Cardiac fibroblast (primary cell): ENCODE results near the gene POPDC2.
A peak's percentile ranks its signal among the peaks of the same experiment; 100 is the strongest.
"Not testable (repeated sequence)": the region's sequence is repeated elsewhere in the genome, so short reads cannot be mapped to it uniquely, and the experiment has no call there.

Experiments used
- DNase-seq, 2 donors: peaks; one replicate each; pipeline versions ENCODE4 v3.0.0 to v3.0.0-alpha.2; 2010; ENCODE audit warnings: low read depth in 2 of 2
- H3K4me3 ChIP-seq, 2 donors: replicated peaks in 1 of 2; 1 replicate in 1 of 2; 2 replicates in 1 of 2; pipeline ENCODE4 v1.5.1; 2011; ENCODE audit warnings: low read depth in 2 of 2, low read length in 2 of 2, mild to moderate bottlenecking in 2 of 2, moderate library complexity in 1 of 2
- TF ChIP-seq, protein P1 (sequence below): IDR thresholded peaks from one replicate; pipeline ENCODE4 v1.5.1; 2011; ENCODE audit warnings: low read depth, mild to moderate bottlenecking, low read length, inconsistent platforms

POPDC2 gene

DNA sequence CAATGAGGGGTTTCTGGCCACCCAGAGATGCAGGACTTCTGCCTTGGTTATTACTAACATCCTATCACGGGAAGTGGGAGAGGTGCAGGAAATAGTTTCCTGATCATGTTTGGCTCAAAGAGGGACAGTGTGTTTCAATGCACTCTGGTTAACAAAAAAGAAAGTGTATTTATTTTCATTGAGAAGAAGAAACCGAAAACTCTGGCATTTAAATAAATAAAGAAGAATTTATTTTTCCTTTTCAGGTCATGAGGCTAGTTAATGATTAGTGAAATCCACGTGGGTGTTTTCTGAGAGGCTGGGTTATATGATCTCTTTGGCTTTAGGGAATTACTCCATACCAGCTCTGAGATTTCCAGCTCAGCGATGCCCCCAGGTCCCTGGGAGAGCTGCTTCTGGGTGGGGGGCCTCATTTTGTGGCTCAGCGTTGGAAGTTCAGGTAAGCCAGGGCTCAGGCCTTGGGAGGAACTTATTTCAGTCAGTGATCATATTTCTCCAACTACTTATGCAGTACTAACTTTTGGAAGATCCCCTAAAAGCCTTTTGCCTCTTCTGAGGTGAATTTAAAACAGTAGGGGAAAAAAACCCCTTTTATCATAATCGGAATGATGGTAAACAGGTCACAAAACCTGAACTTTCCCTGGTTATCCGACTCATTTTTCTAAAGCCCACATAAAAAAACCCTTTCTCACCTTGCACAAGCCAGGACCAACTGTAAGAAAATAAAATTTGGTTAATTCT lies 62.7 kb downstream of the POPDC2 start, which contains the start of gene PLA1A:
PLA1A (plus strand) TSS at position 338 of the 741 bp plus-strand sequence; CDS start at position 367, 29 bp downstream.
- TF ChIP-seq, protein P1, sequence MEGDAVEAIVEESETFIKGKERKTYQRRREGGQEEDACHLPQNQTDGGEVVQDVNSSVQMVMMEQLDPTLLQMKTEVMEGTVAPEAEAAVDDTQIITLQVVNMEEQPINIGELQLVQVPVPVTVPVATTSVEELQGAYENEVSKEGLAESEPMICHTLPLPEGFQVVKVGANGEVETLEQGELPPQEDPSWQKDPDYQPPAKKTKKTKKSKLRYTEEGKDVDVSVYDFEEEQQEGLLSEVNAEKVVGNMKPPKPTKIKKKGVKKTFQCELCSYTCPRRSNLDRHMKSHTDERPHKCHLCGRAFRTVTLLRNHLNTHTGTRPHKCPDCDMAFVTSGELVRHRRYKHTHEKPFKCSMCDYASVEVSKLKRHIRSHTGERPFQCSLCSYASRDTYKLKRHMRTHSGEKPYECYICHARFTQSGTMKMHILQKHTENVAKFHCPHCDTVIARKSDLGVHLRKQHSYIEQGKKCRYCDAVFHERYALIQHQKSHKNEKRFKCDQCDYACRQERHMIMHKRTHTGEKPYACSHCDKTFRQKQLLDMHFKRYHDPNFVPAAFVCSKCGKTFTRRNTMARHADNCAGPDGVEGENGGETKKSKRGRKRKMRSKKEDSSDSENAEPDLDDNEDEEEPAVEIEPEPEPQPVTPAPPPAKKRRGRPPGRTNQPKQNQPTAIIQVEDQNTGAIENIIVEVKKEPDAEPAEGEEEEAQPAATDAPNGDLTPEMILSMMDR, result no peak
- no peak within 1 kb of the TSS for H3K4me3 ChIP-seq
- peak; percentile 16 to 21 for DNase-seq

DNA sequence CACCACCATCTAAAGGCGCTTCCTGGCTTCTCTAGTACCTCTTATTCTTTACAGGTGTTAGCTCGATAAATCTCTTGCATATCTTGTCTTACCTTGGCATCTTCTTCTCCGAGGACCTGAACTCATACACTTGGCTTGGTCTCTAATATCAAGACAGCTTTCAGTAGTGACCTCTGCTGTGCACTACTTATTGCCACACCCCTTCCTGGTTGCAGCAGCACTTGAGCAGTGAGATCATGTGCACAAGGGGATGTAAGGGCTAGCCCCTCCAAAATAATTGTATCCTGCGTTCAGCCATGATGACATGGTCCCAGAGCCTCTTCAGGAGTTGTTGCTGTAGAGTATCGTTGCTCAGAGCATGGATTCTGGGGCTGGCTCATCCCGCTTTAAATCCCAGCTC lies 64.0 kb downstream of the POPDC2 start:
- H3K4me3 ChIP-seq, result no peak overlapping the region
- TF ChIP-seq, protein P1, result no peak
- DNase-seq, result no peak

DNA sequence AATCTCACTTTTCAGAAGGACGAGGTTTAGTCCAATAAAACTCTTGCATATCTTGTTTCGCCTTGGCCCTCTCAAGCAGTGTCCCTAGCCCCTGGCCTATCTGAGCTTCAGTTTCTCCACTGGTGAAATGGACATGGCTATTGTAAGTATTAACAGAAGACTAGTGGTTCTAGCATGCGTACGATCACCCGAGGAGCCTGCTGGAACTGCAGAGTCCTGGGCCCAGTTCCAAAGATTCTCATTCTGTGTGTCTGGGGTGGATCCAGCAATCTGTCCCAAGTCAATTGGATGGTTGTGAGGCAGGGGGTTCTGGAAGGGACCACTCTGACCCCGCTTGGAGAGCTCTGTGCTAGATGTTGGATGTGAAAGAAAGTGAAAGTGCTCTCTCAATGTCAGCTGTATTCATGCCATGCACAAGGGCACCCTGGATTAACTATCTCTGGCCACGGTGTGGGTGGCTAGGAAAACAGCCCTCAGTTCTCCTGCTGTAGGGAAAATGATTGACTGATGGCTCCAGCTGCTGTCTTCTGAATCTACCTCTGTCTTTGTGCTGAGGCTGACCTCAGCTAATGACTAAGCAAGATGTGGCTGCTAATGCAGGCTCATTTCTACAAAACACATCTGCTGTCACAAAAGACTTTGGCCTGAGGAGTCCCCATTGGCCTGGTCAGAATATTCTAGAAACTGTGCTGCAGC lies 64.6 kb downstream of the POPDC2 start:
- H3K4me3 ChIP-seq, result peak overlapping the region in 1 of 2 donors; percentile 28
- TF ChIP-seq, protein P1, result no peak
- DNase-seq, result peak in 1 of 2 donors; percentile 33

DNA sequence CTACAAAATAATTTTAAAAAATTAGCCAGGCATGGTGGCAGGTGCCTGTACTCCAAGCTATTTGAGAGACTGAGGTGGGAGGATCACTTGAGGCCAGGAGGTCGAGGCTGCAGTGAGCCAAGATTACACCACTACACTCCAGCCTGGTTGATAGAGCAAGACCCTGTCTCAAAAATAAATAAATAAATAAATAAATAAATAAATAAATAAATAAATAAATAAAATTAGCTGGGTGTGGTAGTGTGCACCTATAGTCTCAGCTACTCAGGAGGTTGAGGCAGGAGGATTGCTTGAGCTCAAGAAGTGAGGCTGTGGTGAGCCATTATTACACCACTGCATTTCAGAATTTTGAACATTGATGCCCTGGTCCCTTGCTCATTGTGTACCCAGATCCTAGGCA lies 65.5 kb downstream of the POPDC2 start:
- not testable (repeated sequence) for H3K4me3 ChIP-seq, DNase-seq

DNA sequence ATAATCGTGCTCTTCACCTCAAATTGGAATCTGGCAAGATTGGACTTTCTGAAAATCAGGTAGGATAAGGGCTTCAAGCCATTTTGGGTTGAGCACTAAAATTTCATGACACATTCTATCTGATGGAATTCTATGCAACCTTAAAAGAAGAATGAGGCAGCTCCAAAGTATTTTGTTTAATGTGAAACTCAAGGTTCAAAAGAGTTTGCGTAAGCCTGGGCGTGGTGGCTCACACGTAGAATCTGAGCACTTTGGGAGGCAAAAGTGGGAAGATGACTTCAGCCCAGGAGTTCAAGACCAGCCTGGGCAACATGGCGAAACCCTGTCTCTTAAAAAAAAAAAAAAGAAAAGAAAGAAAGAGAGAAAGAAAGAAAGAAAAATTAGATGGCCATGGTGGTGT lies 66.3 kb downstream of the POPDC2 start:
- TF ChIP-seq, protein P1, result no peak
- DNase-seq, result no peak

DNA sequence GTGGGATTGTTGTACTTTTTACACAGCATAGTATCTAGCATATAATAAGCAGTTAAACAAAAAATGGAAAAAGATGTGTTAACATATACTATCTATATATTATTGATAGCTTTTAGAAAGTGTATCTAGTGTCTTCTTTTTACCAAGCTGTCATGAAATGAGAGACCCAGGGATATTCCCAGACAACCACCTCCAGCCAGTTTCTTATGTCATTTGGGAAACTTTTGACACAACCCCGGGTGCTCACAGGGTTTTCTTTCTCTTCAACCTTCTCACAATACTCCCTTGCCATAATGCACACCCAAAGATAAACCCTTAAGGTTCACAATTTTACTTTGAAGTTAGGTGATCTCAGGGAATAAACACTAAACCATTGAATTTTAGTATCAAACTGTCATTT lies 67.5 kb downstream of the POPDC2 start:
- DNase-seq, result no peak
- H3K4me3 ChIP-seq, result no peak overlapping the region
- TF ChIP-seq, protein P1, result no peak

More for the DNA sequence above, 66.3 kb downstream of the POPDC2 start:
- H3K4me3 ChIP-seq, result no peak overlapping the region
